ENCODE data around the gene MFRP. TPM values are rescaled to one million over a fixed set of nuclear protein-coding genes. Genes with fewer than 3 reads are reported as not detected.
A peak's percentile ranks its signal among the peaks of the same experiment; 100 is the strongest.

MFRP gene
- total and polyA plus RNA-seq, 10 of the 15 experiments (the other 5 are each of a cell fraction or from before 2014, with no cell fraction given) = not detected

DNA sequence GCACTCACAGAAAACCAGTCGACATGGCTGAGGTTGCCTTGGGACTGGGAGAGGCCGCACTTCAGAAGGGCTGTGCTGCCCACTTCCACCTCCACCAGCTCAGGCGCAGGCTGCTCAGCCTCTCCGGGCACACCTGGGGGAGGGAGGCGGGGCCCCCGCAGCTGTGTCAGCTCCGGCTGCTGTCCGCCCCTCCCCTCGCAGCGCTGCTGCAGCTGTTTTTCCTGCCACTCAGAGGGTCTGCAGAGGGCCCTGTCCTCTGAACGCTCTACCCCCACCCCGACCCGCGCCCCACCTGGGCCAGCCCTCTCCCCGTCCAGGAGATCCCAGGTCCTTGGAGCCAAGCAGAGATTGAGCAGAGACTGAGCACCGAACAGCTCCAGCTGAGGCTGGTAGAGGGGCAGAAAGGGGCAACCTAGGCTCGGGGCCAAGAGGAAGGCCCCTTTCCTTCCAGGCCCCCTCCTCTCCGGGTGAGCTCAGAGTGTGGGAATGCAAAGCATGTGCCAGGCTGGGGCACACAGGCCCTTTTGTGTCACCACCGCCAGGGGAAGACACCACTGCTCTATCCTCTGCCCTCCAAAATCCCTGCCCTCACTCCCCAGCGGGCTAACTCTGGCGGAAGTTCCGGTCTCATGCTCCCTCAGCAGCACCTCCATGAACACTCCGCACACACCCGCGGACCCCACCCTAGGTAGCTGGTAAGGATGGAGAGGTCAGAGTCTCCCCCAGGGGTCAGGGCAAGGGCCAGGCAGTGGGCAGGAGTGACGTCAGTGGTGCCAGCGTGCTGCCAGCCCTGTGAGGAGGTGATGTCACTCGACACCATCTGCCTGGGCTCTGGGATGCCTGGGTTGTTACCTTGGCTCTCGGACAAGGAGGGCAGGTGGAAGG is 31.1 kb downstream of the MFRP start:
- Histone ChIP-seq H3K4me1 (ENCODE audit: control insufficient read depth, insufficient read depth, low read length) (peaks cover 35% of the 10 kb centered on the region), H3K9ac (ENCODE audit: control insufficient read depth, insufficient read depth, low read length) (peak overlapping the region; percentile 34; the same call in 1 of the 2 replicates), H3K4me2 (ENCODE audit: control insufficient read depth, insufficient read depth) (peak overlapping the region; percentile 87), H3K79me2 (ENCODE audit: control insufficient read depth, insufficient read depth, low read length) (no peaks in the 10 kb centered on the region), H3K9me3 (replicated peaks; ENCODE audit: control insufficient read depth, insufficient read depth, low read length) (no peaks in the 10 kb centered on the region), H4K20me1 (ENCODE audit: control insufficient read depth, insufficient read depth) (no peaks in the 10 kb centered on the region), H3K27ac (ENCODE audit: control insufficient read depth, insufficient read depth) (no peak overlapping the region), H2AFZ (ENCODE audit: control insufficient read depth, low read depth, low read length) (peak overlapping the region; percentile 61), H3K27me3 (replicated peaks in 1 of 2; ENCODE audit: control insufficient read depth in 2 of 2, insufficient read depth in 2 of 2, low read length in 1 of 2) (peaks cover 1 to 15% of the 10 kb centered on the region in 2 experiments; a peak in 3 of 4 replicates), H3K4me3 (peak overlapping the region; percentile 57), H3K36me3 (ENCODE audit: control insufficient read depth in 2 of 2, insufficient read depth in 2 of 2, low read length in 1 of 2) (peaks cover 0 to 6% of the 10 kb centered on the region in 2 experiments; a peak in 1 of 4 replicates)
- ChIA-PET POLR2A (interaction anchor here (0.6 to 1.2 kb wide), 2 partner anchors 11 to 23 kb away, joined by 3 to 5 read pairs; no protein-coding TSS in a partner anchor), RAD21 (ENCODE audit: unreplicated experiment) (interaction anchor here (0.6 to 2.1 kb wide), 5 partner anchors 7 to 146 kb away, joined by 3 to 4 read pairs (median 3); no protein-coding TSS in a partner anchor), SMC1A (ENCODE audit: uncharacterized antibody, unreplicated experiment) (interaction anchor here (0.5 to 1.6 kb wide), 5 partner anchors 8 to 52 kb away, joined by 3 read pairs; no protein-coding TSS in a partner anchor), CTCF (interaction anchor here (0.8 to 2.8 kb wide), 4 partner anchors 8 to 23 kb away, joined by 4 to 11 read pairs (median 6); no protein-coding TSS in a partner anchor)
- intact Hi-C loops (cut with micrococcal nuclease; ENCODE audit: unreplicated experiment) (no loop called here), in situ Hi-C loops (cut with MboI) (no loop called here)
- FAIRE-seq = no peak
- ATAC-seq = peak; percentile 61
- no peak for DNase-seq (ENCODE audit: low read depth, low spot score)
- no TSS peak for BruUV-seq (replicated peaks)
- WGBS (ENCODE audit: insufficient coverage, insufficient replicate concordance, low lambda C conversion rate, missing lambda C conversion rate) = 10% methylated on average over 29 of the region's 29 CpGs
- TF ChIP-seq RFX5 (IDR thresholded peaks at IDR 0.05; ENCODE audit: low read depth, low read length) (no peak), RAD21 (IDR thresholded peaks at IDR 0.05; ENCODE audit: insufficient read depth, low read depth, low read length) (no peak), GATAD2B (conservative IDR thresholded peaks at IDR 0.05; ENCODE audit: low read depth) (no peak), TCF3 (IDR thresholded peaks at IDR 0.05; ENCODE audit: borderline replicate concordance, insufficient read depth, low read depth, low read length) (peak; percentile 66; the same call in 1 of the 2 replicates), ZNF217 (IDR thresholded peaks at IDR 0.05) (no peak), TCF12 (IDR thresholded peaks at IDR 0.05; ENCODE audit: low read depth, low read length) (peak; percentile 61; the same call in 1 of the 2 replicates), CREM (IDR thresholded peaks at IDR 0.05; ENCODE audit: low read depth) (0 out of 2 replicates have a peak, but pooled peaks have one; percentile 23), TBL1XR1 (IDR thresholded peaks at IDR 0.05; ENCODE audit: low read depth, low read length) (no peak)
- TF ChIP-seq, protein P1, sequence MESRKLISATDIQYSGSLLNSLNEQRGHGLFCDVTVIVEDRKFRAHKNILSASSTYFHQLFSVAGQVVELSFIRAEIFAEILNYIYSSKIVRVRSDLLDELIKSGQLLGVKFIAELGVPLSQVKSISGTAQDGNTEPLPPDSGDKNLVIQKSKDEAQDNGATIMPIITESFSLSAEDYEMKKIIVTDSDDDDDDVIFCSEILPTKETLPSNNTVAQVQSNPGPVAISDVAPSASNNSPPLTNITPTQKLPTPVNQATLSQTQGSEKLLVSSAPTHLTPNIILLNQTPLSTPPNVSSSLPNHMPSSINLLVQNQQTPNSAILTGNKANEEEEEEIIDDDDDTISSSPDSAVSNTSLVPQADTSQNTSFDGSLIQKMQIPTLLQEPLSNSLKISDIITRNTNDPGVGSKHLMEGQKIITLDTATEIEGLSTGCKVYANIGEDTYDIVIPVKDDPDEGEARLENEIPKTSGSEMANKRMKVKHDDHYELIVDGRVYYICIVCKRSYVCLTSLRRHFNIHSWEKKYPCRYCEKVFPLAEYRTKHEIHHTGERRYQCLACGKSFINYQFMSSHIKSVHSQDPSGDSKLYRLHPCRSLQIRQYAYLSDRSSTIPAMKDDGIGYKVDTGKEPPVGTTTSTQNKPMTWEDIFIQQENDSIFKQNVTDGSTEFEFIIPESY (IDR thresholded peaks at IDR 0.05) = no peak
- TF ChIP-seq, protein P2, sequence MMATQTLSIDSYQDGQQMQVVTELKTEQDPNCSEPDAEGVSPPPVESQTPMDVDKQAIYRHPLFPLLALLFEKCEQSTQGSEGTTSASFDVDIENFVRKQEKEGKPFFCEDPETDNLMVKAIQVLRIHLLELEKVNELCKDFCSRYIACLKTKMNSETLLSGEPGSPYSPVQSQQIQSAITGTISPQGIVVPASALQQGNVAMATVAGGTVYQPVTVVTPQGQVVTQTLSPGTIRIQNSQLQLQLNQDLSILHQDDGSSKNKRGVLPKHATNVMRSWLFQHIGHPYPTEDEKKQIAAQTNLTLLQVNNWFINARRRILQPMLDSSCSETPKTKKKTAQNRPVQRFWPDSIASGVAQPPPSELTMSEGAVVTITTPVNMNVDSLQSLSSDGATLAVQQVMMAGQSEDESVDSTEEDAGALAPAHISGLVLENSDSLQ (IDR thresholded peaks at IDR 0.05) = peak; percentile 22; the same call in 1 of the 2 replicates
- TF ChIP-seq, protein P3, sequence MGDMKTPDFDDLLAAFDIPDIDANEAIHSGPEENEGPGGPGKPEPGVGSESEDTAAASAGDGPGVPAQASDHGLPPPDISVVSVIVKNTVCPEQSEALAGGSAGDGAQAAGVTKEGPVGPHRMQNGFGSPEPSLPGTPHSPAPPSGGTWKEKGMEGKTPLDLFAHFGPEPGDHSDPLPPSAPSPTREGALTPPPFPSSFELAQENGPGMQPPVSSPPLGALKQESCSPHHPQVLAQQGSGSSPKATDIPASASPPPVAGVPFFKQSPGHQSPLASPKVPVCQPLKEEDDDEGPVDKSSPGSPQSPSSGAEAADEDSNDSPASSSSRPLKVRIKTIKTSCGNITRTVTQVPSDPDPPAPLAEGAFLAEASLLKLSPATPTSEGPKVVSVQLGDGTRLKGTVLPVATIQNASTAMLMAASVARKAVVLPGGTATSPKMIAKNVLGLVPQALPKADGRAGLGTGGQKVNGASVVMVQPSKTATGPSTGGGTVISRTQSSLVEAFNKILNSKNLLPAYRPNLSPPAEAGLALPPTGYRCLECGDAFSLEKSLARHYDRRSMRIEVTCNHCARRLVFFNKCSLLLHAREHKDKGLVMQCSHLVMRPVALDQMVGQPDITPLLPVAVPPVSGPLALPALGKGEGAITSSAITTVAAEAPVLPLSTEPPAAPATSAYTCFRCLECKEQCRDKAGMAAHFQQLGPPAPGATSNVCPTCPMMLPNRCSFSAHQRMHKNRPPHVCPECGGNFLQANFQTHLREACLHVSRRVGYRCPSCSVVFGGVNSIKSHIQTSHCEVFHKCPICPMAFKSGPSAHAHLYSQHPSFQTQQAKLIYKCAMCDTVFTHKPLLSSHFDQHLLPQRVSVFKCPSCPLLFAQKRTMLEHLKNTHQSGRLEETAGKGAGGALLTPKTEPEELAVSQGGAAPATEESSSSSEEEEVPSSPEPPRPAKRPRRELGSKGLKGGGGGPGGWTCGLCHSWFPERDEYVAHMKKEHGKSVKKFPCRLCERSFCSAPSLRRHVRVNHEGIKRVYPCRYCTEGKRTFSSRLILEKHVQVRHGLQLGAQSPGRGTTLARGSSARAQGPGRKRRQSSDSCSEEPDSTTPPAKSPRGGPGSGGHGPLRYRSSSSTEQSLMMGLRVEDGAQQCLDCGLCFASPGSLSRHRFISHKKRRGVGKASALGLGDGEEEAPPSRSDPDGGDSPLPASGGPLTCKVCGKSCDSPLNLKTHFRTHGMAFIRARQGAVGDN (IDR thresholded peaks at IDR 0.05) = peak; percentile 83
- TF ChIP-seq, protein P4, sequence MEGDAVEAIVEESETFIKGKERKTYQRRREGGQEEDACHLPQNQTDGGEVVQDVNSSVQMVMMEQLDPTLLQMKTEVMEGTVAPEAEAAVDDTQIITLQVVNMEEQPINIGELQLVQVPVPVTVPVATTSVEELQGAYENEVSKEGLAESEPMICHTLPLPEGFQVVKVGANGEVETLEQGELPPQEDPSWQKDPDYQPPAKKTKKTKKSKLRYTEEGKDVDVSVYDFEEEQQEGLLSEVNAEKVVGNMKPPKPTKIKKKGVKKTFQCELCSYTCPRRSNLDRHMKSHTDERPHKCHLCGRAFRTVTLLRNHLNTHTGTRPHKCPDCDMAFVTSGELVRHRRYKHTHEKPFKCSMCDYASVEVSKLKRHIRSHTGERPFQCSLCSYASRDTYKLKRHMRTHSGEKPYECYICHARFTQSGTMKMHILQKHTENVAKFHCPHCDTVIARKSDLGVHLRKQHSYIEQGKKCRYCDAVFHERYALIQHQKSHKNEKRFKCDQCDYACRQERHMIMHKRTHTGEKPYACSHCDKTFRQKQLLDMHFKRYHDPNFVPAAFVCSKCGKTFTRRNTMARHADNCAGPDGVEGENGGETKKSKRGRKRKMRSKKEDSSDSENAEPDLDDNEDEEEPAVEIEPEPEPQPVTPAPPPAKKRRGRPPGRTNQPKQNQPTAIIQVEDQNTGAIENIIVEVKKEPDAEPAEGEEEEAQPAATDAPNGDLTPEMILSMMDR (IDR thresholded peaks at IDR 0.05 in 2 of 3, conservative IDR thresholded peaks at IDR 0.05 in 1 of 3; ENCODE audit: control insufficient read depth in 2 of 3, extremely low read depth in 1 of 3, insufficient read depth in 1 of 3, low read depth in 3 of 3, low read length in 3 of 3) = 0 out of 6 replicates have a peak, but pooled peaks of 2 of the 3 experiments have one; percentile 0 to 5
